Measurements from ENCODE around the gene COL5A1. TPM values are rescaled to one million over a fixed set of nuclear protein-coding genes. Genes with fewer than 3 reads are reported as not detected.
A peak's percentile ranks its signal among the peaks of the same experiment; 100 is the strongest.

COL5A1 gene
- total RNA-seq, 1 donor from 2014 or later = 13.9 TPM

DNA sequence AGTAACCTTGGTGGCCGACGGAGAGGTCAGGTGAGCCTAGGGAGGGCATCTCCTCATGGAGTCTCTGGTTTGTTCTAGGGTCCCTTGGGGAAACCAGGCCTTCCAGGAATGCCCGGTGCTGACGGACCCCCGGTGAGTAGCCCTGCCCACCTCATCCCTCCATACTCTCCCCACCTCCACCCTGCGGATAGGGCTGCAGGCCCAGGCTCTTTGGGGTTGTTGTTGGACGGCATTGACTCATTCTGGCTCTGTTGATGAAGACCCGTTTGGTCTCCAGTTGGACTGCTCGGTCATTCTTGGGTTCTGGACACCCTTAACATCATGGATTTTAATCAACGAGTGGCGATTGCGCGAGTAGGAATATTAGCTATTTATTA lies 126.7 kb downstream of the COL5A1 start:
- Histone ChIP-seq H3K27ac (replicated peaks) (peak overlapping the region; percentile 50), H3K9me3 (replicated peaks) (no peaks in the 10 kb centered on the region), H3K4me3 (no peak overlapping the region), H3K4me1 (peaks cover 37% of the 10 kb centered on the region), H3K36me3 (no peaks in the 10 kb centered on the region), H3K27me3 (ENCODE audit: low read depth) (no peaks in the 10 kb centered on the region)
- intact Hi-C loops (cut with micrococcal nuclease) = no loop called here
- TF ChIP-seq, protein P1, sequence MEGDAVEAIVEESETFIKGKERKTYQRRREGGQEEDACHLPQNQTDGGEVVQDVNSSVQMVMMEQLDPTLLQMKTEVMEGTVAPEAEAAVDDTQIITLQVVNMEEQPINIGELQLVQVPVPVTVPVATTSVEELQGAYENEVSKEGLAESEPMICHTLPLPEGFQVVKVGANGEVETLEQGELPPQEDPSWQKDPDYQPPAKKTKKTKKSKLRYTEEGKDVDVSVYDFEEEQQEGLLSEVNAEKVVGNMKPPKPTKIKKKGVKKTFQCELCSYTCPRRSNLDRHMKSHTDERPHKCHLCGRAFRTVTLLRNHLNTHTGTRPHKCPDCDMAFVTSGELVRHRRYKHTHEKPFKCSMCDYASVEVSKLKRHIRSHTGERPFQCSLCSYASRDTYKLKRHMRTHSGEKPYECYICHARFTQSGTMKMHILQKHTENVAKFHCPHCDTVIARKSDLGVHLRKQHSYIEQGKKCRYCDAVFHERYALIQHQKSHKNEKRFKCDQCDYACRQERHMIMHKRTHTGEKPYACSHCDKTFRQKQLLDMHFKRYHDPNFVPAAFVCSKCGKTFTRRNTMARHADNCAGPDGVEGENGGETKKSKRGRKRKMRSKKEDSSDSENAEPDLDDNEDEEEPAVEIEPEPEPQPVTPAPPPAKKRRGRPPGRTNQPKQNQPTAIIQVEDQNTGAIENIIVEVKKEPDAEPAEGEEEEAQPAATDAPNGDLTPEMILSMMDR (IDR thresholded peaks at IDR 0.05; ENCODE audit: borderline replicate concordance) = no peak
- no peak for DNase-seq

DNA sequence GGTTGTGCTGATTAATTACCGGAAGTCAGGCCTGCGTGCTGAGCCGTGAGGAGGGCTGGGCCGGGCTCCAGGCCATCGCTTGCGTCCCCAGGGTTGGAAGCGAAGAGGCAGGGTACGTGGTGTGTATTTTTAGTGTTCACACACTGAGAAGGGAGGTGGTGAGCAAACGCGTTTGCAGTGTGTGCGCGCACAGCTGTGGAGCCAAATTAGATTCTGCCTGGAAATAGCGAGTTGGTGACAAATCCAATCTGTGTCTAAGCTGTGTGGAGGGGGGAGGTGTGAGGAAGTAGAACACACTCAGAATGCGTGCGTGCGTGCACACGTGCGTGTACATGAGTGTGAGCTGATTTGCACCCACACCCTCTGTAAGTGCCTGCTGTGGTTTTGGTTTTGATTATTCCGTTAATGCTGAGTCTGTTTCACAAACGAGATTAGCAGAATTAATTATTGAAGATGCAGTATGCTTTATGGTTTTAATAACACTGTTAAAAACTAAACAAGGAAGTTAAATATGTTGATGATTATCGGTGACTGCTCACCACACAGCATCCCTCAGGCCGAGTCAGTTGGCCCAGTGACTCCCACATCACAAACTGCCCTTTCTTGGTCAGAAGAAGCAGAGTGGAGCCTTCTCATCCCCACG lies 127.2 kb downstream of the COL5A1 start:
- no peak overlapping the region for H3K4me3 ChIP-seq
- DNase-seq = peak; percentile 63
- H3K27ac ChIP-seq (replicated peaks) = peak overlapping the region; percentile 50
- H3K36me3 ChIP-seq = no peaks in the 10 kb centered on the region
- no peaks in the 10 kb centered on the region for H3K27me3 ChIP-seq (ENCODE audit: low read depth)
- intact Hi-C loops (cut with micrococcal nuclease) = no loop called here
- H3K9me3 ChIP-seq (replicated peaks) = no peaks in the 10 kb centered on the region
- peaks cover 41% of the 10 kb centered on the region for H3K4me1 ChIP-seq
- TF ChIP-seq, protein P1 (IDR thresholded peaks at IDR 0.05; ENCODE audit: borderline replicate concordance) = no peak

DNA sequence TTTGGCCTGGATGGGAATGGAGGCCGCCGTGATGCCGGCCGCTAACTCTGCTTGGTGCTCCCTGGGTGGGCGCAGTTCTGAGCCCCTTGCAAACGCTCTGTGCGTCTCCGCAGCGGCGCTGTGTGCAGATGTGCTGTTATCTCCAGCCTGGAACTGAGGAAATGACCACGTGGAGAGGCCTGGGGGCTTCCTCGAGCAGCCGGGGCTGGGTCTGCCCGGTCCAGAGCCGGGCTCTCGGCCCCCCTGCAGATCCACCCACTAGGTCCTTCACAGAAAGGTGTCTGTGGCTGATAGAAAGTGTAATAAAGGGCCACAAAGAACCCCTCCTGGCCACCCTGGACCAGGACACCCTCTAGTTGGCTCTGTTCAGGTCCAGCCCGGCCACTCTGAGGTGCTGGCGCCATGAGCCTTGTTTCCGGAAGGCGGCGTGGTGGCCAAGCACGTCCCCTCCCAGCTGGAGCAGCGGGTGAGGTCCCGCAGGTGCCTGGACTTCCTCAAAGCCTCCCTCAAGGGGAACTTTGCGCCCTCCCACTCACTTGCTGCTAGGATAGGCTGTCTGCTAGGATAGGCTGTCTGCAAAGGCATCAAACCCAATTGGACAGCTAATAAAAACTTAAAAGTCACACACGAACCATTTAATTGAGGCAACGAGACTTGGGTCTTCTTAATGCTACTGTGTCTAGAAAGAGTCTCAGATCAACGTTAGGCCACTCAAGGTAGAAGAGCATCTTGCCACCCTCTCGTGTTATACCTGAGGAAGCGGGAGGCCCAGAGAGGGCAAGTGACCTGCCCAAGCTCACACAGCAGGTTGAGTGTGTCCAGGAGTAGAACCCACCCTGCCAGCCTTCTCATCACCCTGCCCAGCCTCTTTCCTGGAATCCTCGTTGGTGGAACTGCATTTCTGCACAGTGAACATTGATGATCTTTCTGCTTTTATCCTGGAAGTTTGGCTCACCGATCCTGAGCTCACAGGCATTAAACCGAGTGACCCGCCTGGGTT lies 129.7 kb downstream of the COL5A1 start:
- Histone ChIP-seq H3K4me1 (peaks cover 40% of the 10 kb centered on the region), H3K36me3 (peaks cover 3% of the 10 kb centered on the region), H3K27ac (replicated peaks) (peak overlapping the region; percentile 68), H3K4me3 (no peak overlapping the region), H3K27me3 (ENCODE audit: low read depth) (no peaks in the 10 kb centered on the region), H3K9me3 (replicated peaks) (no peaks in the 10 kb centered on the region)
- TF ChIP-seq, protein P1 (IDR thresholded peaks at IDR 0.05; ENCODE audit: borderline replicate concordance) = no peak
- peak; percentile 48 for DNase-seq
- intact Hi-C loops (cut with micrococcal nuclease) = loop anchor here (10.0 kb wide), 1 partner anchor 214 kb away; no protein-coding TSS in a partner anchor

DNA sequence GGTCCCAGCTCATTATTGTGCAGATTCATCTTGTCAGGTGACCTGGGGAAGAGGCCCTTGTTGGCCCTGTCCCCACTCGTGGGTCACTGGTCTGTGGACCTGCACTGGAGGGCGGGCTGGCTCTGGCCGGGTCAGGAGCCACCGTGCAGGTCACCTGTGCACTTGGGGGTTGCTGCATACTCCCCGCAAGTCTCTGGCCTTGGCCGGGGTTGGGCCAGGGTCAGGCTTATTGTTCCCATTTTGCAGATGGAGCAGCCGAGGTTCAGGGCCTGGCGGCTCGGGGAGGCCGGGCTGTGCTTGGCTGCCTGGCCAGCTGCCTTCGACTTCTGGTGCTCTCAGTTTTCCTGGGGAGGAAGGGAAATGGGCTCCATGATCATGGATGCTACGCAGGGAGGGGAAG lies 130.7 kb downstream of the COL5A1 start:
- Histone ChIP-seq H3K27me3 (ENCODE audit: low read depth) (no peaks in the 10 kb centered on the region), H3K36me3 (peaks cover 3% of the 10 kb centered on the region), H3K27ac (replicated peaks) (no peak overlapping the region), H3K4me1 (peaks cover 36% of the 10 kb centered on the region), H3K9me3 (replicated peaks) (no peaks in the 10 kb centered on the region), H3K4me3 (no peak overlapping the region)
- intact Hi-C loops (cut with micrococcal nuclease) = loop anchor here (10.0 kb wide), 1 partner anchor 212 kb away; no protein-coding TSS in a partner anchor
- TF ChIP-seq, protein P1 (IDR thresholded peaks at IDR 0.05; ENCODE audit: borderline replicate concordance) = no peak
- no peak for DNase-seq

DNA sequence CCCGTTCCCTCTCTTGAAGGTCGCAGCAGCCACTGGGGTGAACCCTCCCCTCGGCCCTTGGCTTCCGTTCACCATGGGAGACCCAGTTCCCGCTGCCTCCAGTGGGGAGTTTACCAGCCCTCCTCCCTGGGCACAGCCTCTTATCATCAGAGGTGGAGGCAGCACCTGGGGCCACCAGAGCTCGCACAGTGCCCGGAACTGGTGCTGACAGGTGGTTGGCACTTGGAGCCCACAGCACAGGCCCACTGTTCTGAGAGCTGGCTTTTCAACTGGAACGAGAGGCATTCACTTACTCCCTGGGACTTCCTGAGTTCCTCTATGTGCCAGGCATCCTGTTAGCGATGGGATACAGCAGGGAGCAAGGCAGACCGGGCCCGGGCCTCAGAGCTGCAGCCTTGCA lies 132.2 kb downstream of the COL5A1 start:
- H3K27ac ChIP-seq (replicated peaks) = peak overlapping the region; percentile 72
- no peaks in the 10 kb centered on the region for H3K9me3 ChIP-seq (replicated peaks)
- H3K27me3 ChIP-seq (ENCODE audit: low read depth) = no peaks in the 10 kb centered on the region
- TF ChIP-seq, protein P1 (IDR thresholded peaks at IDR 0.05; ENCODE audit: borderline replicate concordance) = no peak
- peak; percentile 61 for DNase-seq
- H3K36me3 ChIP-seq = peaks cover 3% of the 10 kb centered on the region
- H3K4me3 ChIP-seq = no peak overlapping the region
- intact Hi-C loops (cut with micrococcal nuclease) = loop anchor here (10.0 kb wide), 1 partner anchor 211 kb away; no protein-coding TSS in a partner anchor
- peaks cover 45% of the 10 kb centered on the region for H3K4me1 ChIP-seq
